A549 (cell line): ENCODE data around the gene SLIT3. TPM values are rescaled to one million over a fixed set of nuclear protein-coding genes. Genes with fewer than 3 reads are reported as not detected.

ENCODE experiments used
- ATAC-seq, 2 experiments: fragments of 200-7000 bp in 1 of 2; fragments of >200 bp in 1 of 2; cut with Nextera tagmentation in 1 of 2; cut with Tn5 transposase in 1 of 2; 3 replicates each; pipeline versions ENCODE4 v1.8.0 to v1.9.1; 2018 to 2020; ENCODE audit warnings: mild to moderate bottlenecking in 1 of 2, moderate library complexity in 1 of 2
- CTCF ChIA-PET: fragments of 300-600 bp; sonication (Branson Sonifier 250); formaldehyde crosslinking; extraction: SDS; loops from one replicate; lab custom pipeline; 2021; ENCODE audit warnings: antibody characterized with exemption, inconsistent platforms; lab: Yijun Ruan, JAX
- POLR2A ChIA-PET: fragments of 350-600 bp; formaldehyde crosslinking; extraction: SDS; loops from one replicate; lab custom pipeline; 2021; ENCODE audit warnings: antibody characterized with exemption, inconsistent platforms; lab: Yijun Ruan, JAX
- DNase-seq, 2 experiments: peaks; one replicate each; pipeline versions ENCODE4 v3.0.0 to v3.0.0-alpha.2; 2011 to 2016; ENCODE audit warnings: low read depth in 1 of 2, low spot score in 1 of 2
- FAIRE-seq: peaks from 2 replicates; lab custom pipeline; 2011; peaks lifted over from hg19 to GRCh38; lab: Jason Lieb, UNC
- H3K27ac ChIP-seq, 2 experiments: fragments of >200 bp; sonication (Bioruptor Twin); formaldehyde crosslinking; 3 replicates each; pipeline ENCODE4 v1.5.1; 2016 to 2017
- H3K4me1 ChIP-seq: fragments of >200 bp; sonication (Bioruptor Twin); formaldehyde crosslinking; 3 replicates; pipeline ENCODE4 v1.6.1; 2016
- H3K4me2 ChIP-seq: fragments of >200 bp; sonication (Bioruptor Twin); formaldehyde crosslinking; 3 replicates; pipeline ENCODE4 v1.6.1; 2016
- H3K4me3 ChIP-seq: fragments of >200 bp; sonication (Bioruptor Twin); formaldehyde crosslinking; 3 replicates; pipeline ENCODE4 v1.5.1; 2016
- H3K9me3 ChIP-seq: fragments of >200 bp; sonication (Bioruptor Twin); formaldehyde crosslinking; 3 replicates; pipeline ENCODE4 v1.6.1; 2016
- ATOH8 ChIP-seq: fragments of 250-450 bp; sonication (Bioruptor Pico); IDR thresholded peaks from 2 replicates; pipeline ENCODE4 v1.5.0; 2020; ENCODE audit warnings: low read depth, mild to moderate bottlenecking, moderate library complexity
- BHLHE40 ChIP-seq: IDR thresholded peaks from 2 replicates; pipeline ENCODE4 v1.6.1; 2012; ENCODE audit warnings: low read depth, low read length, inconsistent platforms
- CBX2 ChIP-seq: fragments of 200-600 bp; sonication (generic); IDR thresholded peaks from 2 replicates; pipeline ENCODE4 v1.6.1; 2016; ENCODE audit warnings: low read depth, mild to moderate bottlenecking, borderline replicate concordance
- CHD2 ChIP-seq: fragments of 150-350 bp; IDR thresholded peaks from 2 replicates; pipeline ENCODE4 v1.6.1; 2014; ENCODE audit warnings: low read length; ENCODE audit not compliant: partially characterized antibody
- CHD4 ChIP-seq: fragments of 200-600 bp; sonication (generic); IDR thresholded peaks from 2 replicates; pipeline ENCODE4 v1.6.1; 2016; ENCODE audit warnings: antibody characterized with exemption, mild to moderate bottlenecking, borderline replicate concordance
- E2F6 ChIP-seq: IDR thresholded peaks from 2 replicates; pipeline ENCODE4 v1.6.1; 2012; ENCODE audit warnings: low read depth, borderline replicate concordance
- EHF ChIP-seq: fragments of 250-450 bp; sonication (Bioruptor Pico); IDR thresholded peaks from 2 replicates; pipeline ENCODE4 v1.5.0; 2020; ENCODE audit warnings: mild to moderate bottlenecking
- GATA3 ChIP-seq: IDR thresholded peaks from 2 replicates; pipeline ENCODE4 v1.6.1; 2012; ENCODE audit warnings: borderline replicate concordance
- HMGXB4 ChIP-seq: fragments of 250-450 bp; sonication (Bioruptor Pico); IDR thresholded peaks from 2 replicates; pipeline ENCODE4 v1.5.0; 2021; ENCODE audit warnings: mild to moderate bottlenecking, moderate library complexity, borderline replicate concordance
- HOXB5 ChIP-seq: fragments of 250-450 bp; sonication (Bioruptor Pico); IDR thresholded peaks from 2 replicates; pipeline ENCODE4 v1.5.0; 2020; ENCODE audit warnings: mild to moderate bottlenecking, moderate library complexity
- JUNB ChIP-seq: fragments of >200 bp; sonication (Bioruptor Twin); formaldehyde crosslinking; IDR thresholded peaks from 2 replicates; pipeline ENCODE4 v1.6.1; 2016
- MYC ChIP-seq: IDR thresholded peaks from 2 replicates; pipeline ENCODE4 v1.6.1; 2012; ENCODE audit warnings: mild to moderate bottlenecking, inconsistent platforms, low read length, improper control_type of control experiment, borderline replicate concordance
- RFX5 ChIP-seq: fragments of 450-650 bp; IDR thresholded peaks from 2 replicates; pipeline ENCODE4 v1.7.1; 2014; ENCODE audit warnings: antibody characterized with exemption, mild to moderate bottlenecking, moderate library complexity
- USF2 ChIP-seq: fragments of 450-650 bp; IDR thresholded peaks from 2 replicates; pipeline ENCODE4 v1.6.1; 2014; ENCODE audit warnings: antibody characterized with exemption
- ZSCAN20 ChIP-seq: fragments of 250-450 bp; sonication (Bioruptor Pico); IDR thresholded peaks from 2 replicates; pipeline ENCODE4 v1.8.0; 2022; ENCODE audit warnings: mild to moderate bottlenecking, moderate library complexity
- WGBS: methylation state at CpG from one replicate; pipeline ENCODE4 v1.1.6; 2017; ENCODE audit errors: missing lambda C conversion rate; 5-methylcytosine and 5-hydroxymethylcytosine counted together
- polyA plus RNA-seq, 4 experiments: library from polyadenylated mRNA; depleted of rRNA in 3 of 4; stranded (reverse); fragments of >200 nt; fragmentation: RNase III in 1 of 4; extraction: RNeasy Plus Mini Kit Qiagen cat#74134 plus additional on column Dnase treatment in 1 of 4; gene quantifications; 2 replicates in 3 of 4; 3 replicates in 1 of 4; pipeline ENCODE4 v1.2.3, GENCODE V29; 2011 to 2017

Gene SLIT3
- polyA plus RNA-seq, 2 of the 4 experiments (the other 2 are of a cell fraction), result 12.7 to 22.9 TPM

- TF ChIP-seq ZSCAN20 (CRISPR knock-in tag) (no peak), RFX5 (no peak), USF2 (no peak), CHD2 (no peak), HOXB5 (no peak), JUNB (no peak)
Measured at GRCh38 chr5:168666356-168666755, 634.6 kb downstream of the SLIT3 start (continued).

- ChIA-PET CTCF (interaction anchor here (2.7 kb wide), 1 partner anchor 16 kb away, joined by 19 read pairs; no protein-coding TSS in a partner anchor), POLR2A (no interaction called here)
- Histone ChIP-seq H3K27ac (no peak overlapping the region), H3K4me1 (no peaks in the 10 kb centered on the region), H3K4me3 (no peak overlapping the region), H3K9me3 (no peaks in the 10 kb centered on the region), H3K4me2 (no peak overlapping the region)
- ATAC-seq, result no peak
- no peak for DNase-seq
- no peak for FAIRE-seq
- TF ChIP-seq GATA3 (no peak), RFX5 (no peak), CHD4 (no peak), HMGXB4 (CRISPR knock-in tag) (no peak), EHF (CRISPR knock-in tag) (no peak)
- 88% methylated on average over 1 of the region's 1 CpG for WGBS
Measured at GRCh38 chr5:168663276-168664004, 637.5 kb downstream of the SLIT3 start.

- ChIA-PET POLR2A (no interaction called here), CTCF (interaction anchor here (1.2 to 1.6 kb wide), 2 partner anchors 18 to 326 kb away, joined by 4 to 5 read pairs; no protein-coding TSS in a partner anchor)
- no peak for ATAC-seq
- Histone ChIP-seq H3K4me2 (no peak overlapping the region), H3K9me3 (no peaks in the 10 kb centered on the region), H3K4me3 (no peak overlapping the region), H3K27ac (no peak overlapping the region)
- FAIRE-seq, result peak; percentile 28
- 72% methylated on average over 3 of the region's 3 CpGs for WGBS
- TF ChIP-seq BHLHE40 (no peak), RFX5 (peak; percentile 55; the same call in 1 of the 2 replicates), ATOH8 (CRISPR knock-in tag) (no peak)
- TF ChIP-seq, all 56 proteins: peak for 1
- DNase-seq, result no peak
- no peaks in the 10 kb centered on the region for H3K4me1 ChIP-seq
Measured at GRCh38 chr5:168661593-168662485, 639.1 kb downstream of the SLIT3 start.

- no peak for DNase-seq
- ChIA-PET POLR2A (no interaction called here), CTCF (interaction anchor here (1.6 kb wide), 1 partner anchor 327 kb away, joined by 5 read pairs; no protein-coding TSS in a partner anchor)
- H3K4me1 ChIP-seq, result no peaks in the 10 kb centered on the region
- no peak for ATAC-seq
- no peak overlapping the region for H3K4me3 ChIP-seq
- WGBS, result 84% methylated on average over 4 of the region's 4 CpGs
- FAIRE-seq, result no peak
- H3K9me3 ChIP-seq, result no peaks in the 10 kb centered on the region
- no peak overlapping the region for H3K4me2 ChIP-seq
- H3K27ac ChIP-seq, result no peak overlapping the region
- no peak for TF ChIP-seq MYC
- no peak for TF ChIP-seq E2F6
- no peak for TF ChIP-seq CBX2
Measured at GRCh38 chr5:168660691-168661090, 640.2 kb downstream of the SLIT3 start.
